Posterior cingulate gyrus (tissue), 11 donors: ENCODE measurements around the gene DDIT4.
"Not testable (repeated sequence)": the region's sequence is repeated elsewhere in the genome, so short reads cannot be mapped to it uniquely, and the experiment has no call there.

ENCODE experiments used
- DNase-seq, 10 donors: peaks; one replicate each; pipeline versions ENCODE4 v3.0.0 to v3.0.0-alpha.2; 2020 to 2021; ENCODE audit warnings: mixed read lengths in 3 of 10
- intact Hi-C: fragments of 100-400 bp; cut with DNase I; formaldehyde crosslinking; loops from one replicate; pipeline ENCODE4 v1.15.1; 2023

DDIT4 gene

DNA sequence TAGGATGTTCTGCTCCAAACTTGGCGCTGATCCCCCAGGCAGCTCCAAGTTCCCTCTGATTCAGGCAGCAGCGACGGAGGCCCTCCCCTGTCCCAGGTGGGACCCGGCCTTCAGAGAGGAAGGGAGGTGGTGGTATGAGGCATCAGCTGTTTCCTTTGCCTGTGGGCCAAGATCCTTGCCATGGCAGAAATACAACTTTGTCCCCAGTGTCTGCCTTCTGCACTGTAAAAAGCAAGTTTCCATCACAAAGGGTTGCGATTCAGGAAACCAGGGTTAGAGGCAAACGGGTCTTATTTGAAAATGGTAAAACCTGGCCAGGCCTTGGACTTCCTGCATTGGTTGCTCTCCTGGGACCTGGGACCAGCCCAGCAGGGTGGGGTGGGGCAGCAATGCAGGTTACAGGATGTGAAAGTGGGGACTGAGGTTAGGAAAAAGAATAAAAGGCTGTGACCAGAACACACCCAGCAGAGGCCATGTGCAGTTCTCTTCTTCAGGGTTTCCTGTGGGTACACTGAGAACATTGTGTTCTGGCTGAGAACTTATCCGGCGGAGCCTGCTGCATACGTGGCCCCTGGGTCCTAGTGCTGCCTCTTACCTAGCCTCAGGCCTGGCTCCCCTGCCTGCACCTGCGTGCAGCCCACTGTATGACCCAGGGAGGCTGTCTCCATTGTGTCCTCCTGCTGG lies 25.1 kb upstream of the DDIT4 start:
- peak in 9 of 10 donors; percentile 57 to 93 (median 74) for DNase-seq
- intact Hi-C loops, result no loop called here

GRCh38 chr10:72249176-72249862 lies 24.4 kb upstream of the DDIT4 start:
- DNase-seq, result peak in 2 of 10 donors; percentile 26 to 32
- intact Hi-C loops, result not testable (repeated sequence)

- peak in 3 of 10 donors; percentile 44 to 62 (median 62) for DNase-seq
- intact Hi-C loops, result no loop called here
These were observed 23.1 kb upstream of the DDIT4 start for GRCh38 chr10:72250666-72251065.

GRCh38 chr10:72251635-72252034 lies 22.1 kb upstream of the DDIT4 start:
- intact Hi-C loops, result no loop called here

GRCh38 chr10:72252972-72253371 lies 20.8 kb upstream of the DDIT4 start:
- intact Hi-C loops, result no loop called here

More at GRCh38 chr10:72251635-72252034, 22.1 kb upstream of the DDIT4 start:
- peak in 1 of 10 donors; percentile 39 for DNase-seq

DNA sequence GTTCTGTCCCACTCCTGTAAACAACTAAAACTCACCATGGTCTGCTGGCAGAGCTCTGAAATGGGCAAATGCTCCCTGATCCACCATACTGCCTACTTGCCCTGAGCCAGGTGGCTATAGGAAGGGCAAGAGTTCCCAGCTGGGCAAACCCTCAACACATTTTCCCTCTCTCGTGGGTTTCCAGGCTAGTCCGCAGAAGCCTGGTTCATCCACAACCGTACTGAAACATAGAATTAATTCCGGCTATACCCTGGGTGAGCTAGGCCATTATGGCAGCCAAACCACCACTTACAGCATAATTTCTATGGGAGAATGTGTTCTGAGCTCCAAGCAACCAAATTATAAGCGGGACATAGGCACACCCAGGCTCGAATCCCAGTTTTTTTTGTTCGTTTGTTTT lies 20.1 kb upstream of the DDIT4 start:
- intact Hi-C loops, result no loop called here
- DNase-seq, result peak in 2 of 10 donors; percentile 5 to 60

More at GRCh38 chr10:72252972-72253371, 20.8 kb upstream of the DDIT4 start:
- peak in 2 of 10 donors; percentile 1 to 29 for DNase-seq

DNA sequence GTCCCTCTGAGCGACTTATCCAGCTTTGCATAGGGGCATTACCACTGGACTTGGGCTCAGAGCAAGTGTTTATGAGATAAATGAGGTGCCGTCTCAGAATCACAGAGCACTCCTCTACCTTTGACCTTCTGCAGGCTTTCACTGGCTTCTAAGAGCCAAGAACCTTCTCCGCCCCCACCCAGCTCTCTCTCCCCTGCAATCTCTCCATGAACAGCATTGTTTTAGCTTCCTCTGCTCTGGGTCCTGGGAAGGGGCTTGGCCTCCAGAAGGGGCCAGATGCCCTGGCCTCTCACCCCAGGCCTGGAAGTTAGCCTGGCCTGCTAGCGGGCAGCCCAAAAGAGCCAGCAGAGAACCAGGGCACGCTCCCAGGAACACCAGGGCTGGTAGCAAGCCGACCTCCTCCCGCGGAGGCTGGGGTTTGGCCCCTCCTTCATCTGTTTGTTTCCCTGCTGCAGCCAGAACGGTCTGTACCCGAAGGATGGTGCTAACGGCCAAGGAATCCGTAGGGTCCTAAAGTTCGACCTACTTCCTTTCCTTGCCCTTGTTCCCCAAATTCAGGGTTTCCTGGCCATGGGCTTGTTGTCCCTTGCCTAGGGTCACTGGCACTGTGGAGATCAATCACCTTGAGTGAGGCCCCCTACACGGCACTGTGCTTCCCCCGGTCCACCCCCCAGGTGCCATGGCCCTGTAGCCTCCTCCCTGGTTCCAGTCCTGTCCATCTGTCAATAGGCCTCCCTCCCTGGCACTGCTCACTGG lies 18.7 kb upstream of the DDIT4 start:
- DNase-seq, result peak; percentile 87 to 99 (median 93)
- intact Hi-C loops, result loop anchor here (1.0 to 5.0 kb wide), 2 partner anchors 18 to 77 kb away; partner anchors contain the start of gene DDIT4

GRCh38 chr10:72255977-72256729 lies 17.6 kb upstream of the DDIT4 start:
- DNase-seq, result no peak
- intact Hi-C loops, result loop anchor here (1.0 to 5.0 kb wide), 2 partner anchors 17 to 76 kb away; partner anchors contain the start of gene DDIT4

GRCh38 chr10:72257051-72257892 lies 16.5 kb upstream of the DDIT4 start:
- no peak for DNase-seq
- intact Hi-C loops, result loop anchor here (5.0 kb wide), 1 partner anchor 75 kb away; no protein-coding TSS in a partner anchor

DNA sequence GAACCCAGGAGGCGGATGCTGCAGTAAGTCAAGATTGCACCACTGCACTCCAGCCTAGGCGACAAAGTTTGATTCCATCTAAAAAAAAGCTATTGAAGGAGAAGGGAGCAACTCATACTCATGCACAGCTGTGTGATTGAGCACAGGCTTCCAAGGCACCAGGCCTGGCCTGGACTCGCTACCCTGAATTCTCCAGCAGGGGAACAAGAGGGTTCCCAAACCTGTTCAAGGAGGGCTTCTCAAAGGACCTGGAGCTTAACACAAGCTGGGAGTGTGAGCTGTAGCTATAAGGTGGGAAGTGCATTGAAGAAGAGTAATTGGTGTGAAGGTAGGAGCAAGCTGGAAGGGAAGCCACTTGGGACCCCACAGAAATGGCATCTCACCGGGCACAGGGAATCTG lies 15.1 kb upstream of the DDIT4 start:
- DNase-seq, result no peak
- intact Hi-C loops, result loop anchor here (5.0 kb wide), 1 partner anchor 74 kb away; no protein-coding TSS in a partner anchor

DNA sequence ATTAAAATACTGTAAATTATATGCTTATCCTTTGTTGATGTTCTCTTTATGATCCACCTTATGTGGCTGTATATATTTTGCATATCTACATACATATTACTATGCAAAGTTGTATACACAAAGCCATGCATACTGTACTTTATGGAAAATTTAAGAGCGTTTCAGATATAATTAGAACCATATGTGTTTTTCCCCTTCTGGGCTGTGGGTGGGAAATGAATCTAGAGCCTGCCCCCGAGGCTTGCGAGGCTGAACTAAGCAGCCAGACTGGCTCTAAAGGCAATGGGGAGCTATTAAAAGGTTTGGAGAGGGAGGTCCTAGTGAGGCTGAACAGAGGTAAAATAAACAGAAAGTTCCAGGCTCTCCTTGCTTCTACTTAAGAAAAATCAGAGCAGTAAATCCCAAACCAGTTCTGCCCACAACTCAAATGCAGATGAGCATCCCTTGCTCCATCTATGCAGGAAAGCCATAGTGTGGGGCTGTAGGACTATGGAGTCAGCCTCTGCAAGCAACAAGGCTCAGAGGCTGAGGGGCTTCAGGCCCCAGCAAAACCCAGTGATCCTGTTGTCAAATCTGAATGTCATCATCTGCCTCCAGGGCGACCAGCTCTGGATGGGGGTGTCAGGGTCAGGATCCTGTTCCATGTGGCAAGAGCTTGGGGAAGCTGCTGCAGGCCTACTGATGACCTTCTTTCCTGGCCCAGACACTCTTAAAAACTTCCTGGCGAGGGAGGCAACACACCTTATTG lies 14.1 kb upstream of the DDIT4 start:
- DNase-seq, result no peak
- intact Hi-C loops, result loop anchor here (5.0 kb wide), 1 partner anchor 73 kb away; no protein-coding TSS in a partner anchor

DNA sequence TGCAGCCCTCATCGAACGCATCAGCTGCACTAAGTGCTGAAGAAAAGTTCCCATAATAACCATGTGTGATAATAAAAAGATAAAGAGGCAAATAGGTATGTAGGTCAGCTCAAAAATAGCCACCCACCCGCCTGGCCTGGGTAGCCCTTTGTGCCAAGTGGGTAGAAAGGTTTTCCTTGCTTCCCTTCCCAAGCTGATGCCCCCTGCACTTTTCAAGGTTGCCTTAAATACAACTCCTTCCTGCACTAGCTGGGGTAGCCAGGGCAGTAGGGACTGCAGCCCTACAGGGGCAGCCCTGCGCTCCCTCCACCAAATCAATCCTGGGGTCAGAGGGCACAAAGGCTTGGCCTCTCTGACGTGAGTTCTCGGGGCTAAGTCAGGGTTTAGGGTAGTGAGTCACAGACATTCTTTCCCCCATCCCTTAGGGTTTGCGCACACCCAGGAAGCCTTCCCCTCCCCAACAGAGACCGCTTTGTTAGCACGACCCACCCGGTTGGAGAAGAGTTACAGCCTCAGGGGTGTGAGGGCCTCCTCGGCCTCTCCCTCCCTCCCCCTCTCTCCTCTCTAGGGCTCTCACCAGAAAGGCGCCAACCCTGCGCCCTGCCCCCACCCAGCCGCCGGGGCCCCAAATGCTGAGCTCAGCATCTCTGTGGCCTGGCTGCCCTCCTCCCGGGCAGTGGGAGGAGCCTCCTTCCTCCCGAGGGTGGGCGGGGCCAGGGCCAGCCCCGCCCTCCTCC lies 13.3 kb upstream of the DDIT4 start:
- peak; percentile 73 to 97 (median 86) for DNase-seq
- intact Hi-C loops, result no loop called here

- intact Hi-C loops, result no loop called here
- DNase-seq, result no peak
These were observed 12.5 kb upstream of the DDIT4 start for GRCh38 chr10:72260976-72261783.

GRCh38 chr10:72261784-72262404 lies 11.8 kb upstream of the DDIT4 start:
- intact Hi-C loops, result no loop called here

GRCh38 chr10:72263613-72264241 lies 10.0 kb upstream of the DDIT4 start:
- DNase-seq, result no peak
- intact Hi-C loops, result no loop called here

More at GRCh38 chr10:72261784-72262404, 11.8 kb upstream of the DDIT4 start:
- DNase-seq, result no peak

- no peak for DNase-seq
- intact Hi-C loops, result no loop called here
These were observed 9.2 kb upstream of the DDIT4 start for GRCh38 chr10:72264536-72264935.
